Measurements from ENCODE around the gene FRRS1. TPM values are rescaled to one million over a fixed set of nuclear protein-coding genes. Genes with fewer than 3 reads are reported as not detected.

Gene FRRS1
- total RNA-seq, 1 donor from 2014 or later: 22.5 TPM

Other genes starting within 250 kb of the FRRS1 start
- 0.32 to 0.58 TPM (median 0.49 TPM) in 3 replicates for gene PALMD, start 120.5 kb downstream of the FRRS1 start, total RNA-seq
- 25.0 to 27.1 TPM (median 25.7 TPM) in 3 replicates for gene AGL, start 83.7 kb upstream of the FRRS1 start, total RNA-seq
- gene SLC35A3, start 203.4 kb upstream of the FRRS1 start, total RNA-seq: 20.6 to 24.2 TPM (median 22.2 TPM) in 3 replicates